Heart left ventricle (tissue), 13 donors: Measurements from ENCODE around the gene RALBP1.

Source experiments
- CTCF ChIP-seq, 12 donors: fragments of 200-600 bp; sonication (generic) in 4 of 12; IDR thresholded peaks; one replicate each; pipeline versions ENCODE4 v1.5.0 to v1.8.0; 2018 to 2022; ENCODE audit warnings: antibody characterized with exemption in 12 of 12, mild to moderate bottlenecking in 5 of 12
- POLR2A ChIP-seq, 2 donors: fragments of 450-650 bp; IDR thresholded peaks; one replicate each; pipeline ENCODE4 v1.6.1; 2017; ENCODE audit warnings: antibody characterized with exemption in 2 of 2, mild to moderate bottlenecking in 2 of 2, moderate library complexity in 2 of 2
- donor health status: ischemic (EF 13 %, LVEDD 7.1; RV severe dilation, severe dysfunction).
- donor health status: DM: no; HTN: yes; CAD: no.
- donor health status: DM: no; HTN: no; CAD: no.
- donor health status: ischemic (EF 25% LVEDD 6.9; RV normal size, moderate dysfunction).
- donor health status: ischemic (EF 25% LVEDD 5.7; RV mildly dilated, moderate dysfunction).
- donor health status: ischemic (EF 35%, LVEDD 5.7; RV mildly dilated, moderate dysfunction).
- donor health status: nonischemic (EF 11% LVEDD 7.7; RV severe dilation, severe dysfunction).
- donor health status: DM: yes; HTN: yes; CAD: no.
- donor health status: PGD.
- donor health status: ischemic (EF 29% LVEDD 5.4; RV normal size, mild dysfunction).
- donor health status: nonischemic (EF 23%, LVEDD 6.1; RV moderate dilation, normal function).

- no peak for TF ChIP-seq POLR2A (IDR thresholded peaks at IDR 0.05)
- no peak for TF ChIP-seq CTCF (IDR thresholded peaks at IDR 0.05)
Observed at GRCh38 chr18:9482790-9483189, 7.5 kb downstream of the RALBP1 start.
